OCI-LY3 (cell line): ENCODE measurements around the gene S1PR5.

Source experiments
- EZH2phosphoT487 ChIP-seq: fragments of 200-600 bp; shearing (Covaris generic); IDR thresholded peaks from 2 replicates; pipeline ENCODE4 v1.6.1; 2018; ENCODE audit warnings: antibody characterized with exemption, mixed run types, low read depth
- TF ChIP-seq, protein P1 (sequence below): fragments of 200-600, 300-600 bp; sonication (generic); IDR thresholded peaks from 2 replicates; pipeline ENCODE4 v1.5.1; 2014; ENCODE audit warnings: antibody characterized with exemption, low read length, low read depth

DNA sequence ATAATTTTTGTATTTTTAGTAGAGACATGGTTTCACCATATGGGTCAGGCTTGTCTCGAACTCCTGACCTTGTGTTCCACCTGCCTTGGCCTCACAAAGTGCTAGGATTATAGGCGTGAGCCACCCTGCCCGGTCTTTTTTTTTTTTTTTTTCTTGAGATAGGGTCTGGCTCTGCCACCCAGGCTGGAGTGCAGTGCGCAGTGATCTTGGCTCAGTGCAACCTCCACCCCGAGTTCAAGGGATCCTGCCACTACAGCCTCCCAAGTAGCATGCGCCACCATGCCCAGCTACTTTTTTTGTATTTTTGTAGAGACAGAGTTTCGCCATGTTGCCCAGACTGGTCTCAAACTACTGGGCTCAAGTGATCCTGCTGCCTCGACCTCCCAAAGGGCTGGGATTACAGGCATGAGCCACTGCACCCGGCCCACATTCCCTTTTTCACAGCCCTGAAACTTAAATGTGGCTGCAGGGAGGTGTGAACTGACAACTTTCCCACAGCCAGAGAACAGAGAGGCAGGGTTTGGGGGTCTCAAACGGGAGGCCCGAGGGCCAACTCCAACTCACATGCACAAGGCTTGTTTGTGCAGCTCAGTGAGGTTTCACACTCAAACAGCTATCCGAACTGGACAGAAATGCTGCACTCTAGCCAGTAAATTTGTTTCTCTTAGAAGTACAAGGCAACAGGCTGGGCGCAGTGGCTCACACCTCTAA lies 4.4 kb upstream of the S1PR5 start:
- TF ChIP-seq, protein P1, sequence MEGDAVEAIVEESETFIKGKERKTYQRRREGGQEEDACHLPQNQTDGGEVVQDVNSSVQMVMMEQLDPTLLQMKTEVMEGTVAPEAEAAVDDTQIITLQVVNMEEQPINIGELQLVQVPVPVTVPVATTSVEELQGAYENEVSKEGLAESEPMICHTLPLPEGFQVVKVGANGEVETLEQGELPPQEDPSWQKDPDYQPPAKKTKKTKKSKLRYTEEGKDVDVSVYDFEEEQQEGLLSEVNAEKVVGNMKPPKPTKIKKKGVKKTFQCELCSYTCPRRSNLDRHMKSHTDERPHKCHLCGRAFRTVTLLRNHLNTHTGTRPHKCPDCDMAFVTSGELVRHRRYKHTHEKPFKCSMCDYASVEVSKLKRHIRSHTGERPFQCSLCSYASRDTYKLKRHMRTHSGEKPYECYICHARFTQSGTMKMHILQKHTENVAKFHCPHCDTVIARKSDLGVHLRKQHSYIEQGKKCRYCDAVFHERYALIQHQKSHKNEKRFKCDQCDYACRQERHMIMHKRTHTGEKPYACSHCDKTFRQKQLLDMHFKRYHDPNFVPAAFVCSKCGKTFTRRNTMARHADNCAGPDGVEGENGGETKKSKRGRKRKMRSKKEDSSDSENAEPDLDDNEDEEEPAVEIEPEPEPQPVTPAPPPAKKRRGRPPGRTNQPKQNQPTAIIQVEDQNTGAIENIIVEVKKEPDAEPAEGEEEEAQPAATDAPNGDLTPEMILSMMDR, result no peak
- no peak for TF ChIP-seq EZH2phosphoT487
